Retinal pigment epithelial cell (primary cell): Measurements from ENCODE around the gene RAB34.
"Not testable (repeated sequence)": the region's sequence is repeated elsewhere in the genome, so short reads cannot be mapped to it uniquely, and the experiment has no call there.

ENCODE experiments used
- DNase-seq: peaks from one replicate; pipeline ENCODE4 v3.0.0-alpha.2; 2010; ENCODE audit warnings: low read depth
- H3K4me3 ChIP-seq: 2 replicates; pipeline ENCODE4 v1.5.1; 2011; ENCODE audit warnings: mild to moderate bottlenecking, low read length, control low read depth, moderate library complexity
- TF ChIP-seq, protein P1 (sequence below): conservative IDR thresholded peaks from 2 replicates; pipeline ENCODE4 v1.5.1; 2011; ENCODE audit warnings: low read depth, low read length, control low read depth, inconsistent platforms

The RAB34 gene

GRCh38 chr17:28723159-28723835 lies 5.6 kb upstream of the RAB34 start:
- no peak overlapping the region for H3K4me3 ChIP-seq
- TF ChIP-seq, protein P1, sequence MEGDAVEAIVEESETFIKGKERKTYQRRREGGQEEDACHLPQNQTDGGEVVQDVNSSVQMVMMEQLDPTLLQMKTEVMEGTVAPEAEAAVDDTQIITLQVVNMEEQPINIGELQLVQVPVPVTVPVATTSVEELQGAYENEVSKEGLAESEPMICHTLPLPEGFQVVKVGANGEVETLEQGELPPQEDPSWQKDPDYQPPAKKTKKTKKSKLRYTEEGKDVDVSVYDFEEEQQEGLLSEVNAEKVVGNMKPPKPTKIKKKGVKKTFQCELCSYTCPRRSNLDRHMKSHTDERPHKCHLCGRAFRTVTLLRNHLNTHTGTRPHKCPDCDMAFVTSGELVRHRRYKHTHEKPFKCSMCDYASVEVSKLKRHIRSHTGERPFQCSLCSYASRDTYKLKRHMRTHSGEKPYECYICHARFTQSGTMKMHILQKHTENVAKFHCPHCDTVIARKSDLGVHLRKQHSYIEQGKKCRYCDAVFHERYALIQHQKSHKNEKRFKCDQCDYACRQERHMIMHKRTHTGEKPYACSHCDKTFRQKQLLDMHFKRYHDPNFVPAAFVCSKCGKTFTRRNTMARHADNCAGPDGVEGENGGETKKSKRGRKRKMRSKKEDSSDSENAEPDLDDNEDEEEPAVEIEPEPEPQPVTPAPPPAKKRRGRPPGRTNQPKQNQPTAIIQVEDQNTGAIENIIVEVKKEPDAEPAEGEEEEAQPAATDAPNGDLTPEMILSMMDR: no peak
- DNase-seq: no peak

DNA sequence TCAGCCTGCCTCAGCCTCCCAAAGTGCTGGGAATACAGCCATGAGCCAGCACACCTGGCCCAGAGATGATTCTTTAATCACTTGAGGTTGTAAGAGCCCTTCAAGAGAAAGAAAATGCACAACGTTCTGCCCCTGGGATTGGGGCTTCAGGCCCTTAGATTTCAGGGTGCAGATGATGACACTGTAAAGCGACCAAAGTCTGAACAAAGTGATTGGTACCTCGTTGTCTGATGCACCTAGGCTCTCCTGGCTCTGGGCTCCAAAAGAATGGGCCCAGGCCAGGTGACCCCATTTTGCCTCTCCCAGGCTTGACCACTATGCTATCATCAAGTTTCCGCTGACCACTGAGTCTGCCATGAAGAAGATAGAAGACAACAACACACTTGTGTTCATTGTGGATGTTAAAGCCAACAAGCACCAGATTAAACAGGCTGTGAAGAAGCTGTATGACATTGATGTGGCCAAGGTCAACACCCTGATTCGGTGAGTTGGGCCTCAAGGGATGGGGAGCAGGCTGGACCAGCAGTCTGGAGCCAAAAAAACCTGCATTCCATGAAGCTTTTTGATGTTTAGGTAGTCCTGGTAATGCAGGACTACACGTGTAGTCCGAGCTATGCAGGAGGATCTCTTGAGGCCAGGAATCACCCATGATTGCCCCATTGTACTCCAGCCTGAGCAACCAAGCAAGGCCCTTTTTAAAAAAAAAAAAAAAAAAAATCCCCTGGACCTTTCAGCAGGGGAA lies 4.9 kb upstream of the RAB34 start:
- TF ChIP-seq, protein P1: no peak
- no peak for DNase-seq
- peak overlapping the region; percentile 23 for H3K4me3 ChIP-seq

DNA sequence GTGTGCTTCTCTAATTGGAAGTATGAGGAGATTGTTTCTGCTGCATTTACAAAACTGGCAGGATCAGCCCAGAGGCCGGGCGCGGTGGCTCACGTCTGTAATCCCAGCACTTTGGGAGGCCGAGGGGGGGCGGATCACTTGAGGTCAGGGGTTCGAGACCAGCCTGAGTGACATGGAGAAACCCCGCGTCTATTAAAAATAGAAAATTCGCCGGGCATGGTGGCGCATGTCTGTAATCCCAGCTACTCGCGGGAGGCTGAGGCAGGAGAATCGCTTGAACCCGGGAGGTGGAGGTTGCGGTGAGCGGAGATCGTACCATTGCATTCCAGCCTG lies 3.3 kb upstream of the RAB34 start:
- DNase-seq: not testable (repeated sequence)
- peak overlapping the region; percentile 79 for H3K4me3 ChIP-seq

- H3K4me3 ChIP-seq: peak overlapping the region; percentile 79
- DNase-seq: peak; percentile 7
- TF ChIP-seq, protein P1: no peak
These were observed 2.8 kb upstream of the RAB34 start for GRCh38 chr17:28720247-28720996.

DNA sequence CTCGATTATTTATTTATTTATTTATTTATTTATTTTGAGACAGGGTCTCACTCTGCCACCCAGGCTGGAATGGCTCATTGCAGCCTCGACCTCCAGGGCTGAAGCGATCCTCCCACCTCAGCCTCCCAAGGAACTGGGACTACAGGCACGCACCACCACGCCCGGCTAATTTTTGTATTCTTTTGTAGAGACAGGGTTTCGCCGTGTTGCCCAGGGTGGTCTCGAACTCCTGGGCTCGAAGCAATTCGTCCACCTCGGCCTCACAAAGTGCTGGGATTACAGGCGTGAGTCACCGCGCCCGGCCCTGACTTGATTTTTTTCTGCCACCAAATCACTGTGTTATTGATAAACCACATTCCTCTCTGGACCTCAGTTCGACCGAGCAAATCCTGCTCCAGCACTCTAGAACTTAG lies 1.4 kb upstream of the RAB34 start:
- TF ChIP-seq, protein P1: no peak
- no peak for DNase-seq
- H3K4me3 ChIP-seq: peak overlapping the region; percentile 79

DNA sequence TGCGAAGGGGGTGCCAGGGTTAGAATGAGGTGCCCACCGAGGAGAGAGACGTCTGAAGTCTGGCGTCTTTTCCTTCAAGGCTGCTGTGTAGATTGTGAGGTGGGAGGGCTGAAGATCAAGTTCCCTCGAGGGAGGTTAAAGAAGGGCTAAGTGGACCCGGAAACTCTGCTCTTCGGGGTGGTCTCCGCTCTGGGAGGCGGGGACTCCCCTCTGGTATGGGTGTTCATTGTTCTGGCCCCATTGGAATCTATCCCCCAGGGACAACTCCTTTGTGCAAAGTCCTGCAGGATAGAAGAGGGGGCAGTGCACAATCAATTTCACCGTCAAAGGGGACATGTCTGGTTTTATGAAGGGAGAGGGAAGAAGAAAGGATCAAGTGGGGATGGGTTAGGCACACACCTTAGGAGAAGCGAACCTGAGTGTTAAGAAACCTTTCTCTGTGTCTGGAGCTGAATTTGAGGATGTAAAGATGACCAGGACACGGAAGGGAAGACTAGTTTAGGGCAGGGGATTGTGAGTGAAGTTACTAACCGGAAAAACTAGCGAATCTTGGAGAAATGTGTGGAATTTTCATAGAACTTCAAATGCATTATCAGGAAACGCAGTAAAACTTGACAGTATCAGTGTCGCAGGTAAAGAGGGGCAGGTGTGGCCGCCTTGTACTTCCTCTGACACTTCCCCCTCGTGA lies 809 bp upstream of the RAB34 start:
- H3K4me3 ChIP-seq: peak overlapping the region; percentile 81
- TF ChIP-seq, protein P1: no peak
- DNase-seq: no peak
